AG04450 (cell line): ENCODE measurements around the gene MEGF11. TPM values are rescaled to one million over a fixed set of nuclear protein-coding genes. Genes with fewer than 3 reads are reported as not detected.
"Not testable (repeated sequence)": the region's sequence is repeated elsewhere in the genome, so short reads cannot be mapped to it uniquely, and the experiment has no call there.

Experiments used
- CTCF ChIA-PET: fragments of 300-600, 350-600 bp; formaldehyde crosslinking; extraction: SDS; loops from one replicate; lab custom pipeline; 2022; ENCODE audit warnings: antibody characterized with exemption, inconsistent platforms; lab: Charles Lee
- POLR2A ChIA-PET: fragments of 350-600 bp; formaldehyde crosslinking; extraction: SDS; loops from one replicate; lab custom pipeline; 2021; ENCODE audit warnings: antibody characterized with exemption, inconsistent platforms; lab: Yijun Ruan, JAX
- DNase-seq: peaks from one replicate; pipeline ENCODE4 v3.0.0-alpha.2; 2011; ENCODE audit warnings: low read depth, low spot score
- H3K27ac ChIP-seq: one replicate; pipeline ENCODE4 v1.5.1; 2012; ENCODE audit warnings: low read depth, low read length, control low read depth
- H3K27me3 ChIP-seq: one replicate; pipeline ENCODE4 v1.6.0; 2012; ENCODE audit warnings: low read length; ENCODE audit not compliant: control insufficient read depth, insufficient read depth
- H3K4me3 ChIP-seq: 2 replicates; pipeline ENCODE4 v1.5.1; 2011; ENCODE audit warnings: mild to moderate bottlenecking, low read depth, low read length, control low read depth
- H3K9me3 ChIP-seq: 2 replicates; pipeline ENCODE4 v1.5.1; 2012; ENCODE audit warnings: low read length; ENCODE audit not compliant: control insufficient read depth, insufficient read depth
- polyA plus RNA-seq: library from polyadenylated mRNA; depleted of rRNA; stranded (reverse); fragments of >200 nt; gene quantifications from 2 replicates; pipeline ENCODE4 v1.2.3, GENCODE V29; 2011
- TF ChIP-seq, protein P1 (sequence below): IDR thresholded peaks from 2 replicates; pipeline ENCODE4 v1.5.1; 2011; ENCODE audit warnings: low read depth, low read length, control low read depth, inconsistent platforms

Gene MEGF11
- polyA plus RNA-seq, 1 experiment, result not detected

DNA sequence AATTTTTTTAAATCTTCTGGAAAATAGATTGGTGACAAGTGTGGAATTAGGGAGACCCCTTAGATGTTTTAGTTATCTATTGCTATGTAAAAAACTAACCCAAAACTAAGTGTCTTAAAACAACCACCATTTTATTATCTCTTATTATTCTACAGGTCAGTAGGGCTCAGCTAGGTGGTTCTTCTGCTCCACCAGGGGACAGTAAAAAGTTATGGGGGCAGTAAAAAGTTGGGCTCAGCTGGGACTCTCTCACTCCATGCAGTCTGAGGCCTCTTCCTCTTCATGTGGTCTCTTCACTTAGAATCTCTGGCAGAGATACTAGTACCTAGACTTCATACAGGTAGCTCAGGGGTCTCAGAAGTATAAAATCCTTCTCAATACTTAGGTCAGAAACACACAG is 21.8 kb upstream of the MEGF11 start:
- TF ChIP-seq, protein P1, sequence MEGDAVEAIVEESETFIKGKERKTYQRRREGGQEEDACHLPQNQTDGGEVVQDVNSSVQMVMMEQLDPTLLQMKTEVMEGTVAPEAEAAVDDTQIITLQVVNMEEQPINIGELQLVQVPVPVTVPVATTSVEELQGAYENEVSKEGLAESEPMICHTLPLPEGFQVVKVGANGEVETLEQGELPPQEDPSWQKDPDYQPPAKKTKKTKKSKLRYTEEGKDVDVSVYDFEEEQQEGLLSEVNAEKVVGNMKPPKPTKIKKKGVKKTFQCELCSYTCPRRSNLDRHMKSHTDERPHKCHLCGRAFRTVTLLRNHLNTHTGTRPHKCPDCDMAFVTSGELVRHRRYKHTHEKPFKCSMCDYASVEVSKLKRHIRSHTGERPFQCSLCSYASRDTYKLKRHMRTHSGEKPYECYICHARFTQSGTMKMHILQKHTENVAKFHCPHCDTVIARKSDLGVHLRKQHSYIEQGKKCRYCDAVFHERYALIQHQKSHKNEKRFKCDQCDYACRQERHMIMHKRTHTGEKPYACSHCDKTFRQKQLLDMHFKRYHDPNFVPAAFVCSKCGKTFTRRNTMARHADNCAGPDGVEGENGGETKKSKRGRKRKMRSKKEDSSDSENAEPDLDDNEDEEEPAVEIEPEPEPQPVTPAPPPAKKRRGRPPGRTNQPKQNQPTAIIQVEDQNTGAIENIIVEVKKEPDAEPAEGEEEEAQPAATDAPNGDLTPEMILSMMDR, result no peak
- CTCF ChIA-PET, result no interaction called here
- H3K27ac ChIP-seq, result no peak overlapping the region

DNA sequence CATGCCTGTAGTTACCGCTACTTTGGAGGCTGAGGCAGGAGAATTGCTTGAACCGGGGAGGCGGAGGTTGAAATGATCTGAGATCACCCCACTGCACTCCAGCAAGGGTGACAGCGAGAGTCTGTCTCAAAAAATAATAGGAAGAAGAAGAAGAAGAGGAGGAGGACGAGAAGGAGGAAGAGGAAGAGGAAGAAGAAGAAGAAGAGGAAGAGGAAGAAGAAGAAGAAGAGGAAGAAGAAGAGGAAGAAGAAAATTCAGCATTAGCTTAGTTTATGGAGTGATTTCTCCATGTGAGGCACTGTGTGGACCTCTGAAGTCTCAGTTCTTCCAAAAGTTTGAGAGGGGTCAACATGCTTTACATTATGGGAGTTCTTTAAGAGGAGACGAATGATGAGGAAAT is 17.4 kb upstream of the MEGF11 start:
- CTCF ChIA-PET, result no interaction called here
- no peaks in the 10 kb centered on the region for H3K9me3 ChIP-seq
- POLR2A ChIA-PET, result no interaction called here
- H3K27me3 ChIP-seq, result peaks cover 12% of the 10 kb centered on the region
- no peak overlapping the region for H3K4me3 ChIP-seq
- TF ChIP-seq, protein P1, result no peak
- DNase-seq, result no peak
- no peak overlapping the region for H3K27ac ChIP-seq

More for the DNA sequence above, 21.8 kb upstream of the MEGF11 start:
- POLR2A ChIA-PET, result no interaction called here
- Histone ChIP-seq H3K4me3 (no peak overlapping the region), H3K27me3 (peaks cover 23% of the 10 kb centered on the region), H3K9me3 (no peaks in the 10 kb centered on the region)
- no peak for DNase-seq

DNA sequence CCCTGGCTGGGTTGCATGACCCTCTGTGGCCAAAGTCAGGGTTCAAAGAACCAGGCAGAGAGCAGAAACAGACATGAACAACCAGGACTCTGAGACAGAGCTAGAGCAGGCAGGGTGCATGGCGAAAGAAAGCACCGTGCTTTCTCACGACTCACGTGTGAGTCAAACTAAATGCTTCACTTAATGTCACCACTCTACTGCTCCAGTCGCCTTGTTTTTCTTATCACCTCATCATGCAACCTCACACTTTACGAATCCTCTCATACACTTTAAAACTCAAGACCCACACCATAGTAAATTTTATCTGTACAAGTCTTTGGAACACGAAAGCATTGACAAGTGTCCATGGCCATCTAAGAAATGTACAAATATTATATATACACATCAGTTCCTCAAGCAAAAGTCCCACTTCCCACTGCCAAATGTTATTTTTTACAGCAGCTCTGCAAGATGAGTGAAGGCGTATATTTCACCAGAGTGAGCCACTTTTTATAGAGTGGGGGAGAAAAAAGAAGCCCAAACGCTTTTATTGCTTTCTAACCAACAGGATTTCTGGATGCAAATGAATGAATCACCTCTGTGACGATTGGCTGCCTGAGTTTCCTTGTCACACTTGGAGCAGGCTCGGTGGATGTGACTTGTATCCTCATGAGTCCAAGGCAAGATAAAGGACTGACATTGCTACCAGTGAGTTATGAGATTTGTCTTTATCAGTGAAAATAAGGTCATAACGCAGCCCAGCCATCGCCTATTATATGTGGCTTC is 16.0 kb upstream of the MEGF11 start:
- ChIA-PET CTCF (no interaction called here), POLR2A (no interaction called here)
- Histone ChIP-seq H3K4me3 (no peak overlapping the region), H3K27me3 (peaks cover 17% of the 10 kb centered on the region), H3K9me3 (no peaks in the 10 kb centered on the region), H3K27ac (no peak overlapping the region)
- TF ChIP-seq, protein P1, result no peak
- no peak for DNase-seq

DNA sequence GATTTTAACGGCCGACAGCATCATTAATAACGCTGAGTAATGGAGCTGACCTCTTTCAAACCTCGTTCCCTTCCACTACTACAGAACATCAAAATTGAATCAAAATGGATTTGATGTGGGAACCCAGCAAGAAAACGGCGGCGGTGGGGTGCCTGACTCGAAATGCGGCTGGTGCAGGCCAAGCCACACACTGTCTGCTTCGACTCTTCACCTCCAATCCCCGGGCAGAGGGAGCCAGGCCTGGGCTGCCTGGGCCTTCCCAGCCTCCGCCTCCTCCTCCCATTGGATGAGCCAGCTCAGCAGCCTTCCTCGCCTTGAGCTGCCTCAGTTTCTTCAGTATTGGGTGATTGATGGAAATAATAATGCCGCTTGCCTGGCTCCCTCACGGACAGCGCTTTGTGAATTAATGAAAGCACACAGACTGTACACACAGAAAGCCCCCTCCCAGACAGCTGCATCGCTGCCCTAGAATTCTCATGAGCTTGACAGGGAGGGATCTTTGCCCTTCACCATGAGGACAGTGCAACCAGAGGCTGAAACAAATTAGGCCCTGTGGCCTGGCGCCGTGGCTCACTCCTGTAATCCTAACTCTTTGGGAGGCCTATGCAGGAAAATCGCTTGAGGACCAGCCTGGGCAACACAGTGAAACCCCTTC is 11.4 kb upstream of the MEGF11 start:
- TF ChIP-seq, protein P1, result no peak
- ChIA-PET POLR2A (no interaction called here), CTCF (interaction anchor here (1.3 kb wide), 1 partner anchor 23 kb away, joined by 6 read pairs; no protein-coding TSS in a partner anchor)
- Histone ChIP-seq H3K27ac (no peak overlapping the region), H3K9me3 (no peaks in the 10 kb centered on the region), H3K27me3 (peaks cover 26% of the 10 kb centered on the region), H3K4me3 (no peak overlapping the region)
- DNase-seq, result no peak

DNA sequence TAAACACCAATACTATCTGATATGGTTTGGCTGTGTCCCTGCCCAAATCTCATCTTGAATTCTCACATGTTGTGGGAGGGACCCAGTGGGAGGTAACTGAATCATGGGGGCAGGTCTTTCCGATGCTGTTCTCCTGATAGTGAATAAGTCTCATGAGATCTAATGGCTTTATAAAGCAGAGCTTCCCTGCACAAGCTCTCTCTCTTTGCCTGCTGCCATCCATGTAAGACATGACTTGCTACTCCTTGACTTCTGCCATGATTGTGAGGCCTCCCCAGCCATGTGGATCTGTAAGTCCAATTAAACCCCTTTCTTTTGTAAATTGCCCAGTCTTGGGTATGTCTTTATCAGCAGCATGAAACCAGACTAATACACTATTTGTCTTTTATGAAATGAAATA is 9.3 kb upstream of the MEGF11 start:
- H3K9me3 ChIP-seq, H3K27ac ChIP-seq, H3K4me3 ChIP-seq, DNase-seq, POLR2A ChIA-PET: not testable (repeated sequence)
- peaks cover 24% of the 10 kb centered on the region for H3K27me3 ChIP-seq
- CTCF ChIA-PET, result interaction anchor here (0.7 kb wide), 1 partner anchor 11 kb away, joined by 3 read pairs; no protein-coding TSS in a partner anchor
